ENCODE results near the gene OLFM3.

The OLFM3 gene

DNA sequence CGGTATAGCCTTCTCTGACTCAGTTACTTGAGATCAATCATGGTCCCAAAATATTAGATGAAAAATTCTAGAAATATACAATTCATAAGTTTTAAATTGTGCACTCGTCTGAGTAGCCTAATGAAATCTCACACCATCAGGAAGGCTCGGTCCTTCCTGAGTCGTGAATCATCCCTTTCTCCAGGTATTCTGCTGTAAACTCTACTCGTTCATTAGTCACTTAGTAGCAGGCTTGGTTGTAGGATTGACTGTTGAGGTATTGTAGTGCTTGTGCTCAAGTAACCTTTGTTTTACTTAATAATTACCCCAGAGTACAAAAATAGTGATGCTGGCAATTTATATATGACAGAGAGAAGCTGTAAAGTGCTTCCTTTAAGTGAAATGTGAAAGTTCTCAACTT, 238.7 kb downstream of the OLFM3 start:
- Histone ChIP-seq H3K9ac (ENCODE audit: low read length) (no peak overlapping the region), H3K27ac (ENCODE audit: low read length) (no peak overlapping the region), H3K4me3 (ENCODE audit: low read length) (no peak overlapping the region), H3K4me1 (ENCODE audit: control insufficient read depth, low read depth, low read length) (no peaks in the 10 kb centered on the region), H3K36me3 (ENCODE audit: control insufficient read depth, low read depth, low read length) (no peaks in the 10 kb centered on the region), H3K27me3 (ENCODE audit: control insufficient read depth, insufficient read depth, low read length) (no peaks in the 10 kb centered on the region), H3K9me3 (ENCODE audit: control insufficient read depth, low read depth, low read length) (no peaks in the 10 kb centered on the region)

DNA sequence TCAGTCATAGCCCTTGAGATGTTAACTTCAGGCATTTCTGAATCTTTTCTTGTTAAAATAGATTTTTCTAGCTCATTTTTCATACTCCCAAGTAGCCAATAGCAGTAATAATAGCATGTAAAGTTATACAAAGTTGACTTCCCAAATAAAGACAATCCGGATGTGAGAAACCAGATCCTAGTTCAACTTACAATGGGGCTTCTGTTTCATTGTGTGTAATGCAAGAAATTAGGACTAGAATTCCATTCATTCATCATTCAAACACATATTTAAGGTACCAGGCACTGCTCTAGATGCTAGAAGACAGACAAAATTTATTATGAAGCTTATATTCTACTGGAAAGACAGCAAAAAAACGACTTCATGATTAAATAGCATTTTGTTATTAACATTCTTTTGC, 240.3 kb downstream of the OLFM3 start:
- no peak overlapping the region for H3K9ac ChIP-seq (ENCODE audit: low read length)
- no peaks in the 10 kb centered on the region for H3K36me3 ChIP-seq (ENCODE audit: control insufficient read depth, low read depth, low read length)
- H3K4me3 ChIP-seq (ENCODE audit: low read length) = no peak overlapping the region
- H3K27ac ChIP-seq (ENCODE audit: low read length) = no peak overlapping the region
- no peaks in the 10 kb centered on the region for H3K9me3 ChIP-seq (ENCODE audit: control insufficient read depth, low read depth, low read length)
- H3K27me3 ChIP-seq (ENCODE audit: control insufficient read depth, insufficient read depth, low read length) = no peaks in the 10 kb centered on the region
- no peaks in the 10 kb centered on the region for H3K4me1 ChIP-seq (ENCODE audit: control insufficient read depth, low read depth, low read length)
